H9 (cell line): ENCODE measurements around the gene DHPS. TPM values are rescaled to one million over a fixed set of nuclear protein-coding genes. Genes with fewer than 3 reads are reported as not detected.

Experiments used
- DNase-seq: peaks from one replicate; pipeline ENCODE4 v3.0.0-alpha.2; 2017
- H2AFZ ChIP-seq: one replicate; pipeline ENCODE4 v1.6.1; 2013; ENCODE audit warnings: mild to moderate bottlenecking, low read length, control low read depth, moderate library complexity
- H2AK5ac ChIP-seq: 2 replicates; pipeline ENCODE4 v1.6.1; 2013; ENCODE audit warnings: low read length, control low read depth, mixed read lengths; ENCODE audit not compliant: insufficient read length
- H2BK120ac ChIP-seq: one replicate; pipeline ENCODE4 v1.6.1; 2013; ENCODE audit warnings: low read depth, mild to moderate bottlenecking, low read length, control low read depth, inconsistent platforms; ENCODE audit not compliant: poor library complexity, severe bottlenecking
- H2BK12ac ChIP-seq: 2 replicates; pipeline ENCODE4 v1.6.1; 2013; ENCODE audit warnings: low read length, control low read depth, mixed read lengths, low read depth; ENCODE audit not compliant: insufficient read length
- H2BK15ac ChIP-seq: 2 replicates; pipeline ENCODE4 v1.6.1; 2013; ENCODE audit warnings: low read depth, low read length, control low read depth
- H2BK20ac ChIP-seq: one replicate; pipeline ENCODE4 v1.6.1; 2013; ENCODE audit warnings: low read depth, mild to moderate bottlenecking, low read length, control low read depth, inconsistent platforms; ENCODE audit not compliant: poor library complexity, severe bottlenecking
- H2BK5ac ChIP-seq: 2 replicates; pipeline ENCODE4 v1.6.1; 2013; ENCODE audit warnings: low read length, control low read depth, mixed read lengths; ENCODE audit not compliant: insufficient read length
- H3K14ac ChIP-seq: 2 replicates; pipeline ENCODE4 v1.6.1; 2013; ENCODE audit warnings: low read length, control low read depth; ENCODE audit not compliant: insufficient read depth
- H3K18ac ChIP-seq: 2 replicates; pipeline ENCODE4 v1.6.1; 2013; ENCODE audit warnings: low read depth, mild to moderate bottlenecking, mixed read lengths, low read length, control low read depth; ENCODE audit not compliant: insufficient read length
- H3K23ac ChIP-seq: 2 replicates; pipeline ENCODE4 v1.6.1; 2013; ENCODE audit warnings: low read length, control low read depth, mixed read lengths, low read depth; ENCODE audit not compliant: insufficient read length
- H3K23me2 ChIP-seq: 2 replicates; pipeline ENCODE4 v1.6.1; 2013; ENCODE audit warnings: low read depth, mild to moderate bottlenecking, mixed read lengths, low read length, control low read depth; ENCODE audit not compliant: insufficient read length, poor library complexity, severe bottlenecking
- H3K27ac ChIP-seq: 2 replicates; pipeline ENCODE4 v1.5.1; 2013; ENCODE audit warnings: low read length, control low read depth, mixed read lengths, low read depth; ENCODE audit not compliant: insufficient read length
- H3K27me3 ChIP-seq: 2 replicates; pipeline ENCODE4 v1.6.1; 2013; ENCODE audit warnings: low read length, control low read depth, inconsistent platforms; ENCODE audit not compliant: insufficient read depth
- H3K4ac ChIP-seq: 2 replicates; pipeline ENCODE4 v1.6.1; 2013; ENCODE audit warnings: low read depth, mild to moderate bottlenecking, control low read depth, inconsistent platforms, low read length, moderate library complexity
- H3K4me1 ChIP-seq: 2 replicates; pipeline ENCODE4 v1.6.1; 2013; ENCODE audit warnings: low read length, control low read depth, inconsistent platforms; ENCODE audit not compliant: insufficient read depth
- H3K4me2 ChIP-seq: 2 replicates; pipeline ENCODE4 v1.6.1; 2013; ENCODE audit warnings: low read length, control low read depth, mixed read lengths; ENCODE audit not compliant: insufficient read length, insufficient read depth
- H3K56ac ChIP-seq: 2 replicates; pipeline ENCODE4 v1.6.1; 2013; ENCODE audit warnings: low read depth, mild to moderate bottlenecking, mixed read lengths, low read length, control low read depth; ENCODE audit not compliant: insufficient read length
- H3K79me1 ChIP-seq: 2 replicates; pipeline ENCODE4 v1.6.1; 2013; ENCODE audit warnings: low read depth, mild to moderate bottlenecking, moderate library complexity, low read length, control low read depth, inconsistent platforms; ENCODE audit not compliant: insufficient read depth, poor library complexity, severe bottlenecking
- H3K79me2 ChIP-seq: 2 replicates; pipeline ENCODE4 v1.6.1; 2013; ENCODE audit warnings: low read length, control low read depth, inconsistent platforms; ENCODE audit not compliant: insufficient read depth
- H3K9ac ChIP-seq: 2 replicates; pipeline ENCODE4 v1.6.1; 2013; ENCODE audit warnings: low read length, control low read depth, mixed read lengths; ENCODE audit not compliant: insufficient read length; ENCODE audit errors: extremely low read depth
- H3K9me3 ChIP-seq: one replicate; pipeline ENCODE4 v1.6.1; 2013; ENCODE audit warnings: low read depth, low read length, inconsistent platforms; ENCODE audit not compliant: control insufficient read depth
- H3T11ph ChIP-seq: one replicate; pipeline ENCODE4 v1.6.1; 2013; ENCODE audit warnings: mild to moderate bottlenecking, low read length, control low read depth, inconsistent platforms
- H4K20me1 ChIP-seq: one replicate; pipeline ENCODE4 v1.6.1; 2013; ENCODE audit not compliant: control insufficient read depth, insufficient read length, insufficient read depth
- H4K5ac ChIP-seq: 2 replicates; pipeline ENCODE4 v1.6.1; 2013; ENCODE audit warnings: low read depth, mild to moderate bottlenecking, mixed read lengths, low read length, control low read depth; ENCODE audit not compliant: insufficient read length
- H4K8ac ChIP-seq: replicated peaks from 2 replicates; pipeline ENCODE4 v1.6.1; 2013; ENCODE audit warnings: low read length, control low read depth, mixed read lengths, low read depth; ENCODE audit not compliant: insufficient read length
- H4K91ac ChIP-seq: 2 replicates; pipeline ENCODE4 v1.6.1; 2013; ENCODE audit warnings: low read depth, mild to moderate bottlenecking, moderate library complexity, mixed read lengths, low read length, control low read depth; ENCODE audit not compliant: insufficient read length
- H3K27ac Mint-ChIP-seq, 3 experiments: 2 replicates in 2 of 3; 3 replicates in 1 of 3; pipeline ENCODE4 v1.8.0; 2020 to 2021; ENCODE audit warnings: mixed read lengths in 3 of 3, mild to moderate bottlenecking in 1 of 3, moderate library complexity in 1 of 3
- H3K27me3 Mint-ChIP-seq: 2 replicates; pipeline ENCODE4 v1.8.0; 2021; ENCODE audit warnings: low read depth, mild to moderate bottlenecking, moderate library complexity, mixed read lengths
- H3K36me3 Mint-ChIP-seq, 3 experiments: 2 replicates in 2 of 3; 3 replicates in 1 of 3; pipeline ENCODE4 v1.8.0; 2020 to 2021; ENCODE audit warnings: low read depth in 3 of 3, mixed read lengths in 3 of 3; ENCODE audit not compliant: insufficient read depth in 1 of 3
- H3K4me1 Mint-ChIP-seq, 2 experiments: 2 replicates each; pipeline ENCODE4 v1.8.0; 2020; ENCODE audit warnings: mixed read lengths in 2 of 2
- H3K4me3 Mint-ChIP-seq, 2 experiments: 2 replicates in 1 of 2; 3 replicates in 1 of 2; pipeline ENCODE4 v1.8.0; 2020 to 2021; ENCODE audit warnings: mild to moderate bottlenecking in 2 of 2, mixed read lengths in 2 of 2, moderate library complexity in 1 of 2
- H3K9me3 Mint-ChIP-seq, 2 experiments: 2 replicates in 1 of 2; 3 replicates in 1 of 2; pipeline ENCODE4 v1.8.0; 2020; ENCODE audit warnings: mild to moderate bottlenecking in 2 of 2, mixed read lengths in 2 of 2, moderate library complexity in 1 of 2
- WGBS: extraction: QIAGEN DNeasy Blood & Tissue Kit; methylation state at CpG from one replicate; pipeline ENCODE4 v1.1.7; 2013; ENCODE audit warnings: missing lambda C conversion rate, low lambda C conversion rate, mixed read lengths; ENCODE audit not compliant: insufficient read length; ENCODE audit errors: extremely low coverage; 5-methylcytosine and 5-hydroxymethylcytosine counted together
- total RNA-seq: library from RNA; stranded (reverse); gene quantifications from 2 replicates; pipeline ENCODE4 v1.2.1, GENCODE V29; 2021
- TF ChIP-seq, protein P1 (sequence below): fragments of 200-600 bp; sonication (generic); conservative IDR thresholded peaks from 3 replicates; pipeline ENCODE4 v1.8.0; 2021; ENCODE audit warnings: antibody characterized with exemption, mild to moderate bottlenecking

DHPS gene
- total RNA-seq, 1 experiment from 2014 or later = 94.9 TPM

DNA sequence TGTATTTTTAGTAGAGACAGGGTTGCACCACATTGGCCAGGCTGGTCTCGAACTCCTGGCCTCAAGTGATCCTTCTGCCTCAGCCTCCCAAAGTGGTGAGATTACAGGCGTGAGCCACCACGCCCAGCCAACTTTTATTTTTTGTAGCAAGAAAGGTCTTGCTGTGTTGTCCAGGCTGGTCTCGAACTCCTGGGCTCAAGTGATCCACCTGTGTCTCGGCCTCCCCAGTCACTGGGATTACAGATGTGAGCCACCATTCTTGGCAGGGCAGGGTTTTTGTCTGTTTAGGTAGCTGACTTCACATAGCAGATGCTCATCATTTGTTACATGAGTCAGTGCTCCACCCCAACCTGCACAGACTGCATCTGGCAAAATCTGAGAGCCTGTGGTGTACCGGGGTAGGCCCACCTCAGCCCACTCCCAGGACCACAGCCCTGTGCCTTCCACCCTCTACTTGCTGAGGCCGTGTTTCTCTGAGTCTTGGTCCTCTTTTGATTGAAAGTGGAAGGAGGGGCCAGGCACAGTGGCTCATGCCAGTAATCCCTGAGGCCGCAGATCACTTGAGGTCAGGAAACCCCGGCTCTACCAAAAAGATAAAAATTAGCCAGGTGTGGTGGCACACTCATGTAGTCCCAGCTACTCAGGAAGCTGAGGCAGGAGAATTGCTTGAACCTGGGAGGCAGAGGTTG is 46.2 kb upstream of the DHPS start:
- Histone ChIP-seq H3K4me2 (no peak overlapping the region), H3K56ac (no peak overlapping the region), H2BK120ac (no peak overlapping the region), H3K4me1 (no peaks in the 10 kb centered on the region), H3K14ac (no peak overlapping the region), H3K23ac (no peak overlapping the region), H4K5ac (no peak overlapping the region), H4K8ac (no peak overlapping the region), H3T11ph (no peak overlapping the region), H2AK5ac (no peak overlapping the region), H4K20me1 (no peaks in the 10 kb centered on the region), H3K9ac (no peak overlapping the region), H2BK15ac (no peak overlapping the region), H2BK12ac (no peak overlapping the region), H3K9me3 (no peaks in the 10 kb centered on the region), H3K4ac (no peak overlapping the region), H3K79me2 (peaks cover 10% of the 10 kb centered on the region), H3K27ac (no peak overlapping the region), H3K27me3 (no peaks in the 10 kb centered on the region), H3K23me2 (peaks cover 12% of the 10 kb centered on the region), H2BK20ac (no peak overlapping the region), H2BK5ac (no peak overlapping the region), H3K79me1 (no peaks in the 10 kb centered on the region), H2AFZ (no peak overlapping the region), H4K91ac (no peak overlapping the region), H3K18ac (no peak overlapping the region)
- no peak overlapping the region for H3K4me3 Mint-ChIP-seq
- peaks cover 2% of the 10 kb centered on the region; the same call in 1 of the 2 replicates for H3K27me3 Mint-ChIP-seq
- no peak for DNase-seq
- no peaks in the 10 kb centered on the region for H3K9me3 Mint-ChIP-seq
- no CpG with 5 or more reads among the region's 9 CpGs for WGBS
- H3K4me1 Mint-ChIP-seq = peaks cover 9 to 21% of the 10 kb centered on the region in 2 experiments
- TF ChIP-seq, protein P1, sequence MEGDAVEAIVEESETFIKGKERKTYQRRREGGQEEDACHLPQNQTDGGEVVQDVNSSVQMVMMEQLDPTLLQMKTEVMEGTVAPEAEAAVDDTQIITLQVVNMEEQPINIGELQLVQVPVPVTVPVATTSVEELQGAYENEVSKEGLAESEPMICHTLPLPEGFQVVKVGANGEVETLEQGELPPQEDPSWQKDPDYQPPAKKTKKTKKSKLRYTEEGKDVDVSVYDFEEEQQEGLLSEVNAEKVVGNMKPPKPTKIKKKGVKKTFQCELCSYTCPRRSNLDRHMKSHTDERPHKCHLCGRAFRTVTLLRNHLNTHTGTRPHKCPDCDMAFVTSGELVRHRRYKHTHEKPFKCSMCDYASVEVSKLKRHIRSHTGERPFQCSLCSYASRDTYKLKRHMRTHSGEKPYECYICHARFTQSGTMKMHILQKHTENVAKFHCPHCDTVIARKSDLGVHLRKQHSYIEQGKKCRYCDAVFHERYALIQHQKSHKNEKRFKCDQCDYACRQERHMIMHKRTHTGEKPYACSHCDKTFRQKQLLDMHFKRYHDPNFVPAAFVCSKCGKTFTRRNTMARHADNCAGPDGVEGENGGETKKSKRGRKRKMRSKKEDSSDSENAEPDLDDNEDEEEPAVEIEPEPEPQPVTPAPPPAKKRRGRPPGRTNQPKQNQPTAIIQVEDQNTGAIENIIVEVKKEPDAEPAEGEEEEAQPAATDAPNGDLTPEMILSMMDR = no peak
- peaks cover 23 to 40% (median 23%) of the 10 kb centered on the region in 3 experiments for H3K36me3 Mint-ChIP-seq
- peak overlapping the region in 1 of 3 experiments; percentile 22; a peak in 1 of 7 replicates for H3K27ac Mint-ChIP-seq
